B cell (primary cell): ENCODE measurements around the gene METTL23.

ENCODE experiments used
- CTCF ChIP-seq: fragments of 200-600 bp; IDR thresholded peaks from one replicate; pipeline ENCODE4 v1.8.0; 2022; ENCODE audit warnings: antibody characterized with exemption, mild to moderate bottlenecking
- EZH2 ChIP-seq: IDR thresholded peaks from 2 replicates; pipeline ENCODE4 v1.6.1; 2012; ENCODE audit warnings: borderline replicate concordance, low read depth, mild to moderate bottlenecking, moderate library complexity, low read length; ENCODE audit not compliant: insufficient read depth, poor library complexity, severe bottlenecking

GRCh38 chr17:76758570-76758969, 31.9 kb downstream of the METTL23 start:
- no peak for TF ChIP-seq EZH2
- no peak for TF ChIP-seq CTCF
